HL-60 (cell line): ENCODE results near the gene TICAM1.
"Not testable (repeated sequence)": the region's sequence is repeated elsewhere in the genome, so short reads cannot be mapped to it uniquely, and the experiment has no call there.

Source experiments
- DNase-seq, 2 experiments: peaks; one replicate each; pipeline ENCODE4 v3.0.0-alpha.2; 2010 to 2020; ENCODE audit warnings: low read depth in 1 of 2, low spot score in 1 of 2
- H3K27ac ChIP-seq: fragments of 250-450 bp; sonication (Bioruptor Pico); replicated peaks from 2 replicates; pipeline ENCODE4 v1.5.1; 2020; ENCODE audit warnings: mild to moderate bottlenecking, moderate library complexity
- H3K27me3 ChIP-seq: fragments of 250-450 bp; sonication (Bioruptor Pico); 2 replicates; pipeline ENCODE4 v1.5.1; 2021; ENCODE audit warnings: mild to moderate bottlenecking, moderate library complexity; ENCODE audit not compliant: insufficient read depth, poor library complexity, severe bottlenecking
- H3K4me3 ChIP-seq: replicated peaks from 2 replicates; pipeline ENCODE4 v1.5.1; 2011; ENCODE audit warnings: mild to moderate bottlenecking, control low read depth, low read length; ENCODE audit not compliant: insufficient read depth
- GABPA ChIP-seq: IDR thresholded peaks from 2 replicates; pipeline ENCODE4 v1.6.1; 2012; ENCODE audit warnings: low read depth
- POLR2AphosphoS5 ChIP-seq: IDR thresholded peaks from 2 replicates; pipeline ENCODE4 v1.6.1; 2012; ENCODE audit warnings: low read depth
- SPI1 ChIP-seq: IDR thresholded peaks from 2 replicates; pipeline ENCODE4 v1.6.1; 2012; ENCODE audit warnings: low read depth, mild to moderate bottlenecking, borderline replicate concordance
- TF ChIP-seq, protein P1 (sequence below): IDR thresholded peaks from 2 replicates; pipeline ENCODE4 v1.6.1; 2012; ENCODE audit warnings: low read depth; ENCODE audit not compliant: insufficient replicate concordance
- TF ChIP-seq, protein P2 (sequence below): IDR thresholded peaks from one replicate; pipeline ENCODE4 v1.5.1; 2011; ENCODE audit warnings: low read length, control low read depth, inconsistent platforms; ENCODE audit not compliant: insufficient read depth

TICAM1 gene

DNA sequence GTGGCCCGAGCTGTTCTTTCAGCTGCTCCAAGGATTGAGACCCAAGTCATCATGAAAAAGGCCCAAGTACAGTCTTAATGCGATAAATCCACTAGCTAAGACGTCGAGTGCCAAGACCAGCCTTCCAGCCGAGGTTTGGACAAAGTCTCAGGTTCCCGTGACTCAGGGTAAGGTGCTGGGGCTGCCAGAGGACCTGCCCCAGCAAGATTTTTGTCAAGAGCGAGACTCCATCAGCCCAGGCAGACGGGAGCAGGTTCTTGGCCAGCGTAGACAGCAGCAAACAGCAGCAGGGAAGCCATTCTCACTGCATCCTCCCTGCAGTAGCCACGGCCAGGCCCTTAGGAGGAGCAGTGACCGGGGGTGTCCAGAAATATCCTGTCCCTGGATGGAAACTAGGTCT is 36.5 kb downstream of the TICAM1 start:
- DNase-seq: no peak
- Histone ChIP-seq H3K27me3 (no peaks in the 10 kb centered on the region), H3K27ac (no peak overlapping the region), H3K4me3 (no peak overlapping the region)
- TF ChIP-seq GABPA: no peak
- TF ChIP-seq, protein P1, sequence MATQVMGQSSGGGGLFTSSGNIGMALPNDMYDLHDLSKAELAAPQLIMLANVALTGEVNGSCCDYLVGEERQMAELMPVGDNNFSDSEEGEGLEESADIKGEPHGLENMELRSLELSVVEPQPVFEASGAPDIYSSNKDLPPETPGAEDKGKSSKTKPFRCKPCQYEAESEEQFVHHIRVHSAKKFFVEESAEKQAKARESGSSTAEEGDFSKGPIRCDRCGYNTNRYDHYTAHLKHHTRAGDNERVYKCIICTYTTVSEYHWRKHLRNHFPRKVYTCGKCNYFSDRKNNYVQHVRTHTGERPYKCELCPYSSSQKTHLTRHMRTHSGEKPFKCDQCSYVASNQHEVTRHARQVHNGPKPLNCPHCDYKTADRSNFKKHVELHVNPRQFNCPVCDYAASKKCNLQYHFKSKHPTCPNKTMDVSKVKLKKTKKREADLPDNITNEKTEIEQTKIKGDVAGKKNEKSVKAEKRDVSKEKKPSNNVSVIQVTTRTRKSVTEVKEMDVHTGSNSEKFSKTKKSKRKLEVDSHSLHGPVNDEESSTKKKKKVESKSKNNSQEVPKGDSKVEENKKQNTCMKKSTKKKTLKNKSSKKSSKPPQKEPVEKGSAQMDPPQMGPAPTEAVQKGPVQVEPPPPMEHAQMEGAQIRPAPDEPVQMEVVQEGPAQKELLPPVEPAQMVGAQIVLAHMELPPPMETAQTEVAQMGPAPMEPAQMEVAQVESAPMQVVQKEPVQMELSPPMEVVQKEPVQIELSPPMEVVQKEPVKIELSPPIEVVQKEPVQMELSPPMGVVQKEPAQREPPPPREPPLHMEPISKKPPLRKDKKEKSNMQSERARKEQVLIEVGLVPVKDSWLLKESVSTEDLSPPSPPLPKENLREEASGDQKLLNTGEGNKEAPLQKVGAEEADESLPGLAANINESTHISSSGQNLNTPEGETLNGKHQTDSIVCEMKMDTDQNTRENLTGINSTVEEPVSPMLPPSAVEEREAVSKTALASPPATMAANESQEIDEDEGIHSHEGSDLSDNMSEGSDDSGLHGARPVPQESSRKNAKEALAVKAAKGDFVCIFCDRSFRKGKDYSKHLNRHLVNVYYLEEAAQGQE: no peak
- TF ChIP-seq, protein P2, sequence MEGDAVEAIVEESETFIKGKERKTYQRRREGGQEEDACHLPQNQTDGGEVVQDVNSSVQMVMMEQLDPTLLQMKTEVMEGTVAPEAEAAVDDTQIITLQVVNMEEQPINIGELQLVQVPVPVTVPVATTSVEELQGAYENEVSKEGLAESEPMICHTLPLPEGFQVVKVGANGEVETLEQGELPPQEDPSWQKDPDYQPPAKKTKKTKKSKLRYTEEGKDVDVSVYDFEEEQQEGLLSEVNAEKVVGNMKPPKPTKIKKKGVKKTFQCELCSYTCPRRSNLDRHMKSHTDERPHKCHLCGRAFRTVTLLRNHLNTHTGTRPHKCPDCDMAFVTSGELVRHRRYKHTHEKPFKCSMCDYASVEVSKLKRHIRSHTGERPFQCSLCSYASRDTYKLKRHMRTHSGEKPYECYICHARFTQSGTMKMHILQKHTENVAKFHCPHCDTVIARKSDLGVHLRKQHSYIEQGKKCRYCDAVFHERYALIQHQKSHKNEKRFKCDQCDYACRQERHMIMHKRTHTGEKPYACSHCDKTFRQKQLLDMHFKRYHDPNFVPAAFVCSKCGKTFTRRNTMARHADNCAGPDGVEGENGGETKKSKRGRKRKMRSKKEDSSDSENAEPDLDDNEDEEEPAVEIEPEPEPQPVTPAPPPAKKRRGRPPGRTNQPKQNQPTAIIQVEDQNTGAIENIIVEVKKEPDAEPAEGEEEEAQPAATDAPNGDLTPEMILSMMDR: no peak
- no peak for TF ChIP-seq SPI1
- TF ChIP-seq POLR2AphosphoS5: no peak

DNA sequence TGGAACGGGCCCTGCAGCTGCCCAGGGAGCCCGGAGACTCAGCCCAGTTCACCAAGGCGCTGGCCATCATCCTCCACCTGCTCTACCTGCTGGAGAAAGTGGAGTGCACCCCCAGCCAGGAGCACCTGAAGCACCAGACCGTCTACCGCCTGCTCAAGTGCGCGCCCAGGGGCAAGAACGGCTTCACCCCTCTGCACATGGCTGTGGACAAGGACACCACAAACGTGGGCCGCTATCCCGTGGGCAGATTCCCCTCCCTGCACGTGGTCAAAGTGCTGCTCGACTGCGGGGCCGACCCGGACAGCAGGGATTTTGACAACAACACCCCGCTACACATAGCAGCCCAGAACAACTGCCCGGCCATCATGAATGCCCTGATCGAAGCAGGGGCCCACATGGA is 38.2 kb downstream of the TICAM1 start:
- not testable (repeated sequence) for H3K27me3 ChIP-seq, DNase-seq, H3K27ac ChIP-seq
- H3K4me3 ChIP-seq: peak overlapping the region; percentile 89

DNA sequence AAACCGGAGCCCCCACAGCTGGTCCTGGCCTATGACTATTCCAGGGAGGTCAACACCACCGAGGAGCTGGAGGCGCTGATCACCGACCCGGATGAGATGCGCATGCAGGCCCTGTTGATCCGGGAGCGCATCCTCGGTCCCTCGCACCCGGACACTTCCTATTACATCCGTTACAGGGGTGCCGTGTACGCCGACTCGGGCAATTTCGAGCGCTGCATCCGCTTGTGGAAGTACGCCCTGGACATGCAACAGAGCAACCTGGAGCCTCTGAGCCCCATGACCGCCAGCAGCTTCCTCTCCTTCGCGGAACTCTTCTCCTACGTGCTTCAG is 38.7 kb downstream of the TICAM1 start:
- peak overlapping the region; percentile 89 for H3K4me3 ChIP-seq
- not testable (repeated sequence) for H3K27me3 ChIP-seq, DNase-seq
- peak overlapping the region; percentile 96 for H3K27ac ChIP-seq

DNA sequence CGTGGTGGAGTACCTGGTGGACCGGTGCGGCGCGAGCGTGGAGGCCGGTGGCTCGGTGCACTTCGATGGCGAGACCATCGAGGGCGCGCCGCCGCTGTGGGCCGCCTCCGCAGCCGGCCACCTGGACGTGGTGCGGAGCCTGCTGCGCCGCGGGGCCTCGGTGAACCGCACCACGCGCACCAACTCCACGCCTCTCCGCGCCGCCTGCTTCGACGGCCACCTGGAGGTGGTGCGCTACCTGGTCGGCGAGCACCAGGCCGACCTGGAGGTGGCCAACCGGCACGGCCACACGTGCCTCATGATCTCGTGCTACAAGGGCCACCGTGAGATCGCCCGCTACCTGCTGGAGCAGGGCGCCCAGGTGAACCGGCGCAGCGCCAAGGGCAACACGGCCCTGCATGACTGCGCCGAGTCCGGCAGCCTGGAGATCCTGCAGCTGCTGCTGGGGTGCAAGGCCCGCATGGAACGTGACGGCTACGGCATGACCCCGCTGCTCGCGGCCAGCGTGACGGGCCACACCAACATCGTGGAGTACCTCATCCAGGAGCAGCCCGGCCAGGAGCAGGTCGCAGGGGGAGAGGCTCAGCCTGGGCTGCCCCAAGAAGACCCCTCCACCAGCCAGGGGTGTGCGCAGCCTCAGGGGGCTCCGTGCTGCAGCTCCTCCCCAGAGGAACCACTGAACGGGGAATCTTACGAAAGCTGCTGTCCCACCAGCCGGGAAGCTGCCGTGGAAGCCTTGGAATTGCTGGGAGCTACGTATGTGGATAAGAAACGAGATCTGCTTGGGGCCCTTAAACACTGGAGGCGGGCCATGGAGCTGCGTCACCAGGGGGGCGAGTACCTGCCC is 39.3 kb downstream of the TICAM1 start:
- not testable (repeated sequence) for DNase-seq, H3K27me3 ChIP-seq
- Histone ChIP-seq H3K27ac (peak overlapping the region; percentile 96), H3K4me3 (peak overlapping the region; percentile 89)

DNA sequence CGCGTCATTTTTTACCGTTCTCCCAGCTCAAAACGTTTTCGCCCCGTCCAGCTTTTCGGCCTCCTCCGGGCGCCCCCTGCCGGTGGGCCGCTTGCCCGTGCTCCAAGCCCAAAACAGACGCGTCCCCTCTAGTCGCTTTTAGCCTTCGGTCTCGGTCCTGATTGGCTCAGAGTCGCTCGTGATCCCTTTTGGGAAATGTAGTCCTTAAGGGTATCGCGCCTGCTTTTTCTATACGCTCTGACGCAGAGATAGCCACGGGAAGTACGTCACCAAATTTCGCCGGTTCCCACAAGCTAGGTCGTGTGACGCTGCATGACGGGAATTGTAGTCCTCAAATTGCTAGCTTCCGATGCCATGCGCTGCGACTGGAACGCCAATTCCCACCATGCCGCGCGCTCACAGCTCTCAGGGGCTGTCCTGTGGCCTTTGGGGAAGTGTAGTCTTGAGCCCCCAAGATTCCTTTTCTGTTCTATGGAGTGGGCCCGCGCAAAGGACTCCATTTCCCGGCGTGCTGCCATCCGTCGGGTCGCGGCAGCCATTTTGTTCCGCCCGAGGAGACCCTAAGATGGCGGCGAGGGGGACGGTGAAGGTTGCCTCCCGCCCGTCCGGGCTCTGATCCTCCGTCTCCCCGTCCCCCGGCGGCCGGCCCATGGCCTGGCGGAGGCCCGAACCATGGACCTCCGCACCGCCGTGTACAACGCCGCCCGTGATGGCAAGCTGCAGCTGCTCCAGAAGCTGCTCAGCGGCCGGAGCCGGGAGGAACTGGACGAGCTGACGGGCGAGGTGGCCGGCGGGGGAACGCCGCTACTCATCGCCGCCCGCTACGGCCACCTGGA is 40.1 kb downstream of the TICAM1 start, which contains the start of gene FEM1A:
Gene FEM1A, plus strand, starts transcription at position 552 of the 836 bp plus-strand sequence. Its CDS starts 121 bp downstream, at position 673.
- H3K4me3 ChIP-seq: peak within 1 kb of the TSS; percentile 89
- H3K27ac ChIP-seq: peak within 1 kb of the TSS; percentile 96
- peak; percentile 100 for DNase-seq

DNA sequence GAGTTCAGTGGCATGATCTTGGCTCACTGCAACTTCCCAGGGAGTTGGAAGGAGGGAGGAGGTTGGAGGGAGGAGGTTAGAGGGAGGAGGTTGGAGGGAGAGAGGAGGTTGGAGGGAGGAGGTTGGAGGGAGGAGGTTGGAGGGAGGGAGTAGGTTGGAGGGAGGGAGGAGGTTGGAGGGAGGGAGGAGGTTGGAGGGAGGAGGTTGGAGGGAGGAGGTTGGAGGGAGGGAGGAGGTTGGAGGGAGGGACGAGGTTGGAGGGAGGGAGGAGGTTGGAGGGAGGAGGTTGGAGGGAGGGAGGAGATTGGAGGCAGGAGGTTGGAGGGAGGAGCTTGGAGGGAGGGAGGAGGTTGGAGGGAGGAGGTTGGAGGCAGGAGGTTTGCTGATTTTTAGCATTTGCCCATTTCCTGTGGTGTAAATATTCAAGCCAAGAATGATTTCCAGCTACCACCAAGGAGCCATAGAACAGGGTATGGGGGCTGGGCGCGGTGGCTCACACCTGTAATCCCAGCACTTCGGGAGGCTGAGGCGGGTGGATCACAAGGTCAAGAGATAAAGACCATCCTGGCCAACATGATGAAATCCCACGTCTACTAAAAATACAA is 45.0 kb downstream of the TICAM1 start:
- not testable (repeated sequence) for H3K27ac ChIP-seq, H3K27me3 ChIP-seq, H3K4me3 ChIP-seq, DNase-seq

More for the DNA sequence above, 40.1 kb downstream of the TICAM1 start, which contains the start of gene FEM1A:
- peaks cover 2% of the 10 kb centered on the region for H3K27me3 ChIP-seq
- TF ChIP-seq GABPA (peak; percentile 91), POLR2AphosphoS5 (peak; percentile 82), SPI1 (peak; percentile 79; the same call in 1 of the 2 replicates)
- TF ChIP-seq, protein P1: peak; percentile 49
- TF ChIP-seq, protein P2: peak; percentile 97
